Skeletal muscle satellite cell (primary cell): ENCODE data around the gene POLR3G.

Experiments used
- H3K27me3 ChIP-seq: 2 replicates; pipeline ENCODE4 v1.7.0; 2013; ENCODE audit warnings: low read length; ENCODE audit not compliant: control insufficient read depth, insufficient read depth
- H3K36me3 ChIP-seq: 2 replicates; pipeline ENCODE4 v1.7.0; 2013; ENCODE audit warnings: mild to moderate bottlenecking, control low read depth, low read length; ENCODE audit not compliant: insufficient read depth
- H3K4me1 ChIP-seq: 2 replicates; pipeline ENCODE4 v1.7.0; 2013; ENCODE audit warnings: low read length; ENCODE audit not compliant: control insufficient read depth, insufficient read depth
- H3K4me2 ChIP-seq: 2 replicates; pipeline ENCODE4 v1.7.0; 2013; ENCODE audit warnings: mild to moderate bottlenecking, low read length
- H3K4me3 ChIP-seq: 2 replicates; pipeline ENCODE4 v1.7.0; 2013; ENCODE audit warnings: low read length
- H3K9ac ChIP-seq: 2 replicates; pipeline ENCODE4 v1.7.0; 2013; ENCODE audit warnings: mild to moderate bottlenecking, low read depth, low read length, moderate library complexity
- H3K9me3 ChIP-seq: replicated peaks from 2 replicates; pipeline ENCODE4 v1.7.0; 2013; ENCODE audit warnings: mild to moderate bottlenecking, control low read depth, low read length

Gene POLR3G

DNA sequence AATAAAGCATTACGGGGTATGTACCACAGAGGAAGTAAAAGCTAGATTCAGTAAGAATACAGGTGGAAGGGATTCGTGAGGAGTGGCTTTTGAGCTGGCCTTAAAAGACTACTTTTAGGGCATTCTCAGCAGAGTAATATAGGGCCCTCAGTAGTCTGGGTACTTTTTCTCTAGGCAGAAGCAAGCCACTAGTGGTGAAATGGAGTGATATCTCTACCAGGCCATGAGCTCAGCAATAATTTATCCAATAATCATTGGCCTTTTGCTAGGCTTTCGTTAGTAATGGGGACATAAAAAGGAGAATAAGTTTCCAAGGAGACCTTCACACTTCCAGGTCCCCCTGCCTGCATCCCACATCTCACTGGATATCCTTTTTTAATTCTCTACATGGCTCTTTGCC lies 1.7 kb downstream of the POLR3G start:
- Histone ChIP-seq H3K4me2 (peak overlapping the region; percentile 6), H3K4me3 (no peak overlapping the region)

DNA sequence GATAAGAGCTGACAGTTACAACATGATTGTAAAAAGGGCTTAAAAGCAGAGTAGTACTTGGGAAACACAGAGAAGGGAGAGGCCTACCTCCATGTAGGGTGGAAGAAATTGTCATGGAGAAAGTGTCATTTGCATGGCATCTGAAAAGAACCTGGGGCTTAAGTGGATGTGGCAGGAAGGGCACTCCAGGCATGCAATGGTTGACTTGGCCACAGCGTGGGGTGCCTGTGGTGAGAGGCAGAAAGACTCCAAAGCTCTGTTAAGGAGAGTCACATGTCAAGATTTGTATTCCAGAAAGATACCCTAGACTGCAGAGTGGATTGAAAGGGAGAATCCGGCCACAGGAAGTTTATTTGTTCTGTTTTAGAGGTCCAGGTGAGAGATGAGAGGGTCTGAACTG lies 2.4 kb downstream of the POLR3G start:
- Histone ChIP-seq H3K36me3 (no peaks in the 10 kb centered on the region), H3K9ac (no peak overlapping the region), H3K4me2 (no peak overlapping the region), H3K4me3 (no peak overlapping the region), H3K4me1 (peaks cover 17% of the 10 kb centered on the region), H3K9me3 (no peaks in the 10 kb centered on the region), H3K27me3 (no peaks in the 10 kb centered on the region)

More for the DNA sequence above, 1.7 kb downstream of the POLR3G start:
- H3K27me3 ChIP-seq: no peaks in the 10 kb centered on the region
- no peaks in the 10 kb centered on the region for H3K36me3 ChIP-seq
- peaks cover 17% of the 10 kb centered on the region for H3K4me1 ChIP-seq
- H3K9ac ChIP-seq: no peak overlapping the region
- no peaks in the 10 kb centered on the region for H3K9me3 ChIP-seq

GRCh38 chr5:90477621-90478215 lies 3.1 kb downstream of the POLR3G start:
- H3K4me1 ChIP-seq: peaks cover 15% of the 10 kb centered on the region
- no peak overlapping the region for H3K9ac ChIP-seq
- H3K4me3 ChIP-seq: no peak overlapping the region

GRCh38 chr5:90479611-90480385 lies 5.1 kb downstream of the POLR3G start:
- Histone ChIP-seq H3K4me3 (no peak overlapping the region), H3K4me1 (peaks cover 4% of the 10 kb centered on the region), H3K4me2 (no peak overlapping the region), H3K27me3 (no peaks in the 10 kb centered on the region), H3K36me3 (no peaks in the 10 kb centered on the region), H3K9ac (no peak overlapping the region), H3K9me3 (no peaks in the 10 kb centered on the region)

More at GRCh38 chr5:90477621-90478215, 3.1 kb downstream of the POLR3G start:
- Histone ChIP-seq H3K27me3 (no peaks in the 10 kb centered on the region), H3K9me3 (no peaks in the 10 kb centered on the region), H3K36me3 (no peaks in the 10 kb centered on the region), H3K4me2 (no peak overlapping the region)

DNA sequence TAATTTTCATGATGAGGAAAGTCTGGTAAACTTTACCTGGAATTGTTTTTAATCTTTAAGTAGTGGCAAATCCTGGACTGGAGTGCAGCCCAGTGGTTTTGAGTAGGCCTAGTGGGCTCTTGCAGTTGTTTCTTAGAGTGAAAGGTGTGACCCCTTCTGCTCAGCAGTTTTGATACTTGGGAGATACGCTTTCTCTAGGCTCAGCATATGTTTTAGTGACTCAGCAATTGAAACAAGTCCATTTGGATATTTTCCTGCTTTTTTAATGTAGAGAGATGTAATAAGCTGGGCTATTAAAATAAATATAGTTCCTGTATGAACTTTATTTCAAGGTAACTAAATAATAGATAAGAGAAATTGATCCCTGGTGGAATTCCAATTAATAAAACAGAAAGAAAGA lies 6.0 kb downstream of the POLR3G start:
- Histone ChIP-seq H3K9ac (no peak overlapping the region), H3K4me3 (no peak overlapping the region), H3K9me3 (no peaks in the 10 kb centered on the region), H3K4me1 (peaks cover 4% of the 10 kb centered on the region), H3K36me3 (no peaks in the 10 kb centered on the region), H3K4me2 (no peak overlapping the region), H3K27me3 (no peaks in the 10 kb centered on the region)

DNA sequence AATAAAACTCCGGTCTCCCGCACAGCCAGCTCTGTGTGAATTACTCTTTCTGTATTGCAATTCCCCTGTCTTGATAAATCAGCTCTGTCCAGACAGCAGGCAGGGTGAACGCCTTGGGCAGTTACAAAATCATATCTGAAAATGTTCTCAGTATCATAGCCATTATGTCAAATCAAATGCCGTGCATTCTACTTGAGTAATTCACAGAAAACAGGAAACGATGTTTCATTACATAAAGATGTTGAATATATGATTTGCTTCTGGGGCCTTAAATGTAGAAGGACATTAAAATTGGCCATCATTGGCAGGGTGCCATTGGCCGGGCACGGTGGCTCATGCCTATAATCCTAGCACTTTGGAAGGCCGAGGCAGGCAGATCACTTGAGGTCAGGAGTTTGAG lies 8.5 kb downstream of the POLR3G start:
- H3K9ac ChIP-seq: no peak overlapping the region
- H3K27me3 ChIP-seq: no peaks in the 10 kb centered on the region
- H3K9me3 ChIP-seq: no peaks in the 10 kb centered on the region
- no peak overlapping the region for H3K4me3 ChIP-seq
- no peaks in the 10 kb centered on the region for H3K36me3 ChIP-seq
- H3K4me1 ChIP-seq: peaks cover 4% of the 10 kb centered on the region
- H3K4me2 ChIP-seq: no peak overlapping the region

GRCh38 chr5:90484540-90484939 lies 9.9 kb downstream of the POLR3G start:
- H3K9ac ChIP-seq: no peak overlapping the region
- no peak overlapping the region for H3K4me3 ChIP-seq
- H3K4me1 ChIP-seq: peaks cover 1% of the 10 kb centered on the region
- no peak overlapping the region for H3K4me2 ChIP-seq
- no peaks in the 10 kb centered on the region for H3K27me3 ChIP-seq
- no peaks in the 10 kb centered on the region for H3K36me3 ChIP-seq
- no peaks in the 10 kb centered on the region for H3K9me3 ChIP-seq

DNA sequence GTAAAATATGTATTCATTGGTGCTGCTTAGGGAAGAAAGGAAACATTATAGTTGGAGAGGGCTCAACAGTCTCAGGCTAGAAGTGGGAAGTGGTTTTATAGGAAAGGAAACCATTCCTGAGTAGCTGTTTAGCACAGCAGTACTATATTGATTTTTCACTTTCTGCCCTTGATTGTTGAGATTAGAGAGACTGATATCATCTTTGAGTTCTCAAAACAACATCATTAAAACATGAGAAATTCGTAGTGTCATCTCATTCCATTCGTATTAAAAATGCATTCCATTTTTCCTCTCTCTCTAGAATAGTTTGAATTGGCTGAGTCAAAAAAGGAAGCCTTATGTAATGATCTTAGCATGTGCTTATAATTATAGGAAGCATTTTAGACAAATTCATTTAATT lies 14.1 kb downstream of the POLR3G start:
- Histone ChIP-seq H3K9ac (no peak overlapping the region), H3K27me3 (no peaks in the 10 kb centered on the region), H3K36me3 (no peaks in the 10 kb centered on the region), H3K4me2 (peak overlapping the region; percentile 25), H3K9me3 (no peaks in the 10 kb centered on the region), H3K4me3 (no peak overlapping the region), H3K4me1 (no peaks in the 10 kb centered on the region)

GRCh38 chr5:90494043-90494442 lies 19.4 kb downstream of the POLR3G start:
- H3K9me3 ChIP-seq: no peaks in the 10 kb centered on the region
- H3K4me2 ChIP-seq: no peak overlapping the region
- no peaks in the 10 kb centered on the region for H3K4me1 ChIP-seq
- no peak overlapping the region for H3K9ac ChIP-seq
- H3K27me3 ChIP-seq: no peaks in the 10 kb centered on the region
- no peak overlapping the region for H3K4me3 ChIP-seq
- H3K36me3 ChIP-seq: peaks cover 2% of the 10 kb centered on the region

DNA sequence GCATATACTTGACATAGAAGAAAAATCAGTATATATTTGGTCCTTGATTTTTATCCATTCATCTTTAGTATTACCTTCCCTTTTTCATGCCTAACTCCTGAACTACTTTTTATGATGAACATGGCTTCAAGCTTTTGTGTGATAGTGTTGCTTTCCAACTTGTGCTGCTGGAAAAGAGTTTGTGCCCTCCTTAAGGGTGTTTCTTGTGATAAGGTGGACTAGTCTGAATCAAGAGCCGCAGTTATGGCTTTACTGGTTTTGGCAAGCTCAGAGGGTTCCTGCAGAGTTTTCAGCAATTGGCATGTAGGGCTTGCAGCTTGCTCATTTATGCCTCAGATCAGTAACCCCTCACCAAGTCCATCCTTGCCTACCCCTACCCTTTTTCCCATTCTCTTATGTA lies 20.5 kb downstream of the POLR3G start:
- Histone ChIP-seq H3K9ac (no peak overlapping the region), H3K4me2 (no peak overlapping the region), H3K4me3 (no peak overlapping the region), H3K9me3 (no peaks in the 10 kb centered on the region), H3K27me3 (no peaks in the 10 kb centered on the region), H3K4me1 (no peaks in the 10 kb centered on the region), H3K36me3 (peaks cover 2% of the 10 kb centered on the region)

GRCh38 chr5:90503596-90503995 lies 28.9 kb downstream of the POLR3G start:
- Histone ChIP-seq H3K4me1 (peaks cover 8% of the 10 kb centered on the region), H3K4me3 (no peak overlapping the region), H3K4me2 (peak overlapping the region; percentile 32), H3K36me3 (no peaks in the 10 kb centered on the region), H3K9ac (no peak overlapping the region), H3K27me3 (no peaks in the 10 kb centered on the region), H3K9me3 (no peaks in the 10 kb centered on the region)

DNA sequence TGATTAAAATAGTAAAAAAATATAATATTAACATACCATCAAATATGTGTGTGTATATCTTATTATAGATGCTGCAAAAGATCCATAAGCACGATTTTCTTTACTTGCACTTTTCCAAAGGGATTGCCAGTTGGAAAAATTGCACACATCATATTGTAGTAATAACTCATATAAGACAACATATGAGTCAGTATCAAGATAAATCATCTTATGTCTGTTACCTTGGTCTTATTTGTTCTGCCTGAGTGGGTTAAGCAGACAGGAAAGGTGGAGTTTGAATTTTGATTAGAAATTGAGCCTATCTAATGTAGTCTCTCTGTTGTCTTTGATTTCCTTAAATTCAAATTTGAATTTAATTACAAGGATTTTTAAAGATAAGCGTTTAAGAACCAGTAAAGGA lies 30.1 kb downstream of the POLR3G start:
- Histone ChIP-seq H3K27me3 (no peaks in the 10 kb centered on the region), H3K9ac (no peak overlapping the region), H3K9me3 (no peaks in the 10 kb centered on the region), H3K4me1 (peaks cover 8% of the 10 kb centered on the region), H3K4me2 (no peak overlapping the region), H3K36me3 (no peaks in the 10 kb centered on the region), H3K4me3 (no peak overlapping the region)
